ENCODE measurements around the gene TXNRD3.

TXNRD3 gene

DNA sequence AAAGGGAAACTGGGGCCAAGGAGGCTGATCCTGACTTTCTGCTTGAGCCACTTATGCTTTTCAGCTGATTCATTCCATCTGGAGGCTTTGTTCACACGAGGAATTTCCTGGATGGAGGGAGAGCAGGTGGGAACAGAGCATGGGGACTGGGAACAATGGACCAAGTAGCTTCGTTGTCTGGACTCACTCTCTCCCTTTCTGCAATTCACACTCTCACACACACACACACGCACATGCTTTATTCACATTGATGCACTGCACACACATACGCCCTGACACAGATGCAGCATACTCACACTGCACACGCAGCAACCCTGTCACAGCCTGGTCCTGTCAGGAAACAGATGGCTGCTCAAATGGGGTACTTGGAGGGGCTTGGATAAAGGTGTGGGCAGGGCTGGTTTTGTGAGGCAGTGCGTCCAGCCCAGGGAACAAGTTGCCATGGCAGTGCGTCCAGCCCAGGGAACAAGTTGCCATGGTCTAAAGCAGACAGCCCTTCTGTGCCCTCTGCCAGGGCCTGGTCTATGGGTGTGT is 29.4 kb upstream of the TXNRD3 start:
- Histone ChIP-seq H3K4me1 (ENCODE audit: control insufficient read depth in 2 of 2, insufficient read depth in 2 of 2, low read length in 2 of 2) (peaks cover 0 to 1% of the 10 kb centered on the region in 2 donors), H3K4me3 (ENCODE audit: low read length in 2 of 2) (no peak overlapping the region), H3K27ac (ENCODE audit: low read depth in 2 of 2, low read length in 2 of 2) (no peak overlapping the region), H3K36me3 (ENCODE audit: control insufficient read depth in 2 of 2, insufficient read depth in 2 of 2, low read length in 2 of 2) (no peaks in the 10 kb centered on the region), H3K9ac (ENCODE audit: low read depth in 1 of 2, low read length in 2 of 2) (no peak overlapping the region), H3K9me3 (ENCODE audit: control insufficient read depth in 2 of 2, low read length in 2 of 2) (no peaks in the 10 kb centered on the region), H3K27me3 (ENCODE audit: control insufficient read depth in 2 of 2, insufficient read depth in 2 of 2, low read length in 2 of 2) (no peaks in the 10 kb centered on the region)

DNA sequence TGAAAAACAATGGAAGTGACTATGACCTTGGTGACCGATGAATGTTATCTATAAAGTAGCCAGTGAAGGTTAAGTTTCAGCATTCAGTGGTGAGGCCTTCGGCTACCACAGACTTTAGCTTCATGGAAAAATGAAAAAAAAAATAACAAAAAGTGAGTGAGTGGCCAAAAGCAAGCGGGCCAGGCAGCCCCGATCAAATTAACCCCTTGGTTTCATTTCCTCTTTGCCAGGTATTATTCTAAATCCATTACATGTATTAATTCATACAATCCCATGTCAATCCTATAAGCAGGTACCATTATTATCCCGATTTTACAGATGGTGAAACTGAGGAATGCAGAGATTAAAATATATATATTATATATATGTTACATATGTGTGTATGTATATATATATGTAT is 28.1 kb upstream of the TXNRD3 start:
- H3K9me3 ChIP-seq (ENCODE audit: control insufficient read depth in 2 of 2, low read length in 2 of 2), result no peaks in the 10 kb centered on the region
- H3K9ac ChIP-seq (ENCODE audit: low read depth in 1 of 2, low read length in 2 of 2), result no peak overlapping the region
- peaks cover 4 to 6% of the 10 kb centered on the region in 2 donors for H3K4me1 ChIP-seq (ENCODE audit: control insufficient read depth in 2 of 2, insufficient read depth in 2 of 2, low read length in 2 of 2)
- H3K27ac ChIP-seq (ENCODE audit: low read depth in 2 of 2, low read length in 2 of 2), result no peak overlapping the region
- H3K36me3 ChIP-seq (ENCODE audit: control insufficient read depth in 2 of 2, insufficient read depth in 2 of 2, low read length in 2 of 2), result no peaks in the 10 kb centered on the region
- no peak overlapping the region for H3K4me3 ChIP-seq (ENCODE audit: low read length in 2 of 2)
- H3K27me3 ChIP-seq (ENCODE audit: control insufficient read depth in 2 of 2, insufficient read depth in 2 of 2, low read length in 2 of 2), result no peaks in the 10 kb centered on the region

DNA sequence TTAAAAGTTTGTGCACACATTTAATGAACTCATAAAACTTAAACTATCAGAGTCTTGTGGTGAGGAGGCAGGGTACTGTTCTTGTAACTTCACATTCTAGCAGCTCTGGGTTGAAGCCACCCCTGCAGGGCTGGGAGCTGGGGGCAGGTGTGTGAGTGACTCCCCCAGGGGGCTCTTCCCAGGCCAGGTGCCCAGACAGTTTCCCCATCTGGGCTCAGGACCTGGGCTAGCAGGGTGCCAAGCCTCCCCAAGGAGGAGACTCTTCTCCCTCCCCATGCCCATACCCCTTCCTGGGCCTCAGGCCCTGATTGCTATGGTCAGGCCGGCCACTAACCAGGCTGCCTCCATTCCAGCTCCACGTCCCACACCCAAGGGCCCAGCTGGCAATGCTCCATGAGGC is 27.1 kb upstream of the TXNRD3 start:
- H3K4me1 ChIP-seq (ENCODE audit: control insufficient read depth in 2 of 2, insufficient read depth in 2 of 2, low read length in 2 of 2), result peaks cover 4 to 6% of the 10 kb centered on the region in 2 donors
- no peak overlapping the region for H3K27ac ChIP-seq (ENCODE audit: low read depth in 2 of 2, low read length in 2 of 2)
- H3K27me3 ChIP-seq (ENCODE audit: control insufficient read depth in 2 of 2, insufficient read depth in 2 of 2, low read length in 2 of 2), result peaks cover 0 to 2% of the 10 kb centered on the region in 2 donors
- no peaks in the 10 kb centered on the region for H3K36me3 ChIP-seq (ENCODE audit: control insufficient read depth in 2 of 2, insufficient read depth in 2 of 2, low read length in 2 of 2)
- H3K9me3 ChIP-seq (ENCODE audit: control insufficient read depth in 2 of 2, low read length in 2 of 2), result no peaks in the 10 kb centered on the region
- no peak overlapping the region for H3K4me3 ChIP-seq (ENCODE audit: low read length in 2 of 2)
- H3K9ac ChIP-seq (ENCODE audit: low read depth in 1 of 2, low read length in 2 of 2), result no peak overlapping the region

DNA sequence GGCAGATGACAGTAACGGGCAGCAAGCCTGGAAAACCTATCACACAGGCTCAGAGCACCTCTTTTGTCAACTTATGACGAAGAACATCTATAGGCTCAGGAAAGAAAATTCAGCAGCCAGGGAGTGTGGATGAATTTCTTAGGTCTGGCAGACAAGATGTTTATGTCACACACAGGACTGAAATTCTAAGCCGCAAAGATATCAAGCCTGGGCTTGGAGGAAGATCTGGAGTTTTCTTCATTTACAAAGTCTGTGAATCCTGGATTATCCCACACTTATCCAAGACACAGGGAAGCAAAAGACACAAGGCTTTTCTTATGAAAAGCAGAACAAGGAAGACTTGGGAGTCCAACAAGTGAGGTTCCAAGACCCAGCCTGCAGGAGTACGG is 25.7 kb upstream of the TXNRD3 start:
- H3K27ac ChIP-seq (ENCODE audit: low read depth in 2 of 2, low read length in 2 of 2), result no peak overlapping the region
- peaks cover 0 to 5% of the 10 kb centered on the region in 2 donors for H3K27me3 ChIP-seq (ENCODE audit: control insufficient read depth in 2 of 2, insufficient read depth in 2 of 2, low read length in 2 of 2)
- no peaks in the 10 kb centered on the region for H3K9me3 ChIP-seq (ENCODE audit: control insufficient read depth in 2 of 2, low read length in 2 of 2)
- no peak overlapping the region for H3K4me3 ChIP-seq (ENCODE audit: low read length in 2 of 2)
- peaks cover 4 to 6% of the 10 kb centered on the region in 2 donors for H3K4me1 ChIP-seq (ENCODE audit: control insufficient read depth in 2 of 2, insufficient read depth in 2 of 2, low read length in 2 of 2)
- no peaks in the 10 kb centered on the region for H3K36me3 ChIP-seq (ENCODE audit: control insufficient read depth in 2 of 2, insufficient read depth in 2 of 2, low read length in 2 of 2)
- H3K9ac ChIP-seq (ENCODE audit: low read depth in 1 of 2, low read length in 2 of 2), result no peak overlapping the region

DNA sequence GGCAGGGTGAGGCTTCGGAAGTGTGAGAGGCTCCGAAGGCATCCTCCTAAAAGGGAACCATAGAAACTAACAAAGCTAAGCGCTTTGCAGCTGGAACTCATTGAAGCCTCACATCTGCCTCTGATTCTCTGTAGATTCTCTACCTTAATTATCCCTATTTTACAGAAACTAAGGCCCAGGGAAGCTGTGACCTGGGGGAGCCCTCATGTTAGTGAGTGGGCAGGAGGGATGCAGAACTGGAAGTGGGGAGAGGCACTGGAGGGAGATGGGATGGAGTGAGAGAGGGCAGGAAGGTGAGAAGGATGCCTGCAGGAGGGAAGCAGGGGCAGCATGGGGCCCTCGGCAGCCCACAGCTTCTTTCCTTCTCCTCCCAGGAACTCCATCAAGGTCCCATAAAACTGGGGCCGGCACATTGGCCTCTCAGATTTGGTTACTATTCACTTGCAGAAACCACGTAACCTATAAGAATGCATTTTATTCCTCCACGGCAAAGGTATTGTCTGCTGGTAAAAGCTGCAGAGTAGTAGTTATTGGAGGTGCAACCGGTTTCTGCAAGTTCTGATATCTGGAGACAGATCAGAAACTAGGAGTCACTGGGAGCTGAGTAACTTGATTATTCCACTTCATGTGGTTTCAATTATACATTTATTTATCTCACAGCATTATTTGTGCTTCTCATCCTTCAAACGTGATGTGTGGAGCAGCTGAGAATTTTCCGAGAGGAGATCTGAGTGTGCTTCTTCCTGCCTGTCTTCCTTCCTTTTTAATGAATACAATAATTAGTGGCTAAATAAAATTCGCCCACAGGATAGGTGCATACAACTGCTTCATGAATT is 25.1 kb upstream of the TXNRD3 start:
- Histone ChIP-seq H3K4me1 (ENCODE audit: control insufficient read depth in 2 of 2, insufficient read depth in 2 of 2, low read length in 2 of 2) (peaks cover 4 to 6% of the 10 kb centered on the region in 2 donors), H3K9me3 (ENCODE audit: control insufficient read depth in 2 of 2, low read length in 2 of 2) (no peaks in the 10 kb centered on the region), H3K27ac (ENCODE audit: low read depth in 2 of 2, low read length in 2 of 2) (no peak overlapping the region), H3K27me3 (ENCODE audit: control insufficient read depth in 2 of 2, insufficient read depth in 2 of 2, low read length in 2 of 2) (peaks cover 0 to 5% of the 10 kb centered on the region in 2 donors), H3K36me3 (ENCODE audit: control insufficient read depth in 2 of 2, insufficient read depth in 2 of 2, low read length in 2 of 2) (no peaks in the 10 kb centered on the region), H3K9ac (ENCODE audit: low read depth in 1 of 2, low read length in 2 of 2) (no peak overlapping the region), H3K4me3 (ENCODE audit: low read length in 2 of 2) (no peak overlapping the region)

DNA sequence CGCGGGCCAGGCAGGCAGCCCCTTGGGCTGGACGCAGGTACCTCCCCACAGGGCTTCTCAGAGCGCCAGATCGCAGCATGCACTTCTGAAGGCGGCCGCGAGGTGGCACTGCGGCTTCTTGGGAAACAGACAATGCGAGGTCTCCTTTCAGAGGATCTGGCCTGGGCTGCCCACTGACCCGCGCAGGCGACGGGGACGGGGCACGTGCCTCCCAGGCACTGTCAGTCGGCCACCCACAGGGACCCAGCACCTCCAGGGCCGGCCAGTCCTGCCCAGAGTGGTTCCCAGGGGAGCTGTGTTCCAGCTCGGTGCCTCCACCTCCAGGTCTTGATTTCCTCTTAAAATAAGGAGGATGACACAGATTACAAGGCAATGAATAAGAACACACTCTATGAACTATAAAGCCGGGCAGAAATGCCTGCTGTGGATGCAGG is 24.4 kb upstream of the TXNRD3 start:
- Histone ChIP-seq H3K9ac (ENCODE audit: low read depth in 1 of 2, low read length in 2 of 2) (no peak overlapping the region), H3K4me3 (ENCODE audit: low read length in 2 of 2) (no peak overlapping the region), H3K27me3 (ENCODE audit: control insufficient read depth in 2 of 2, insufficient read depth in 2 of 2, low read length in 2 of 2) (peaks cover 0 to 5% of the 10 kb centered on the region in 2 donors), H3K36me3 (ENCODE audit: control insufficient read depth in 2 of 2, insufficient read depth in 2 of 2, low read length in 2 of 2) (no peaks in the 10 kb centered on the region), H3K4me1 (ENCODE audit: control insufficient read depth in 2 of 2, insufficient read depth in 2 of 2, low read length in 2 of 2) (peaks cover 4 to 6% of the 10 kb centered on the region in 2 donors), H3K27ac (ENCODE audit: low read depth in 2 of 2, low read length in 2 of 2) (no peak overlapping the region), H3K9me3 (ENCODE audit: control insufficient read depth in 2 of 2, low read length in 2 of 2) (no peaks in the 10 kb centered on the region)

DNA sequence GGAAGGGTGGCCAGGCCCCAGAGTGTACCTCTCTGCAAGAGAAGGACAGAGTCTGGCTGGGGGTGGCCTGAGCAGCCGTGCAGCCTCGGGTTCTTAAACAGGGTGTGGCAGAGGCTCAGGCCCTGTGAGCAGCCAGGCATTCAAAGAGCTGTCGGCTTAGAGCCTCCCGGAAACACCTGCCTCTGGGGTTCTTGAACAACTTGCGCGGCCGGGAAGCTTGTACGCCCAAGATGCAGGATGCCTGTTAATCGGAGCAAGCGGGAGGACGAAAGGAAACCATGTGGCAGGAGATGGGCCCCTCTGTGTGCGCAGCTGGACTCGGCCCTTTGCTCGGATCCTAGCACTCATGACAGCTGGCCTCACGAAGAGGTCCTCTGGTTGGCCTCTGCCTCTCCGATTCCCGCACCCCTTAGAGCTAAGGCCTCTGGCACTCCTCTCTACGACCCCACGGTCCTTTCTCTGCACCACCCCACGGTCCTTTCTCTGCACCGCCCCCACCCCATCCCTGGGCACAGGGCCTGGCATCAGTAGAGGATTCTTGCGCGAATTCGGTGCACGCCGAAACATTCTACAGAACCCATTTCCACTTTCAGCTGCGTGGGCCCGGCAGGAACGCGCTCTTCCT is 23.9 kb upstream of the TXNRD3 start:
- Histone ChIP-seq H3K9ac (ENCODE audit: low read depth in 1 of 2, low read length in 2 of 2) (no peak overlapping the region), H3K4me3 (ENCODE audit: low read length in 2 of 2) (no peak overlapping the region), H3K4me1 (ENCODE audit: control insufficient read depth in 2 of 2, insufficient read depth in 2 of 2, low read length in 2 of 2) (peaks cover 4 to 6% of the 10 kb centered on the region in 2 donors), H3K27me3 (ENCODE audit: control insufficient read depth in 2 of 2, insufficient read depth in 2 of 2, low read length in 2 of 2) (peaks cover 0 to 5% of the 10 kb centered on the region in 2 donors), H3K9me3 (ENCODE audit: control insufficient read depth in 2 of 2, low read length in 2 of 2) (peaks cover 0 to 2% of the 10 kb centered on the region in 2 donors), H3K27ac (ENCODE audit: low read depth in 2 of 2, low read length in 2 of 2) (no peak overlapping the region), H3K36me3 (ENCODE audit: control insufficient read depth in 2 of 2, insufficient read depth in 2 of 2, low read length in 2 of 2) (no peaks in the 10 kb centered on the region)

DNA sequence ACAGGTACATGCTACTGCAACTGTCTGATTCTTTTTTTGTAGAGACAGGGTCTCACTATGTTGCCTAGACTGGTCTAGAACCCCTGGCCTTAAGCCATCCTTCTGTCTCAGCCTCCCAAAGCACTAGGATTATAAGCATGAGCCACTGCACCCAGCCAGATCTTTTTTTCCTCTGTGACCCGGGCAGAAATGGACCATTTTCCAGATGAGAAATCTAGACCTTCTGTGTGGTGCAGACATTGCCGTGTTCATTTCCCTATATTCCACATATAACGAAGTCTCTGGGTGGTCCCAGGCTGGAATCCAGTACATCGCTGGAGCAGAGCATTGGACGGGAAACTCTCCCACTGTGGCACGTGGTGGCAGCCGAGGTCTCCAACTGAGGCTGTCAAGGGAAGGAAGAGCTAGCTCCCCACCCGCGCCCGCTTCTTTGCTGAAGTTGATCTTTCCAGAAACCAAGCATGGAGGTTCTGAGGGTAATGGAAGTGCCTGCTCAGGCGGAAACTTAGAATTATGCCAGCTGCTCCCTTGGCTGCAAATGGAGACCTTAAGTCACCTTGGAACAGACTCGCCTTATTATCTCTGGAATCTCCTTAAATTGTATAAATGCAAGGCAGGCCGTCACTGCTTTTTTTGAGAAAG is 23.1 kb upstream of the TXNRD3 start:
- H3K4me1 ChIP-seq (ENCODE audit: control insufficient read depth in 2 of 2, insufficient read depth in 2 of 2, low read length in 2 of 2), result peaks cover 4 to 6% of the 10 kb centered on the region in 2 donors
- no peak overlapping the region for H3K27ac ChIP-seq (ENCODE audit: low read depth in 2 of 2, low read length in 2 of 2)
- peaks cover 0 to 5% of the 10 kb centered on the region in 2 donors for H3K27me3 ChIP-seq (ENCODE audit: control insufficient read depth in 2 of 2, insufficient read depth in 2 of 2, low read length in 2 of 2)
- H3K4me3 ChIP-seq (ENCODE audit: low read length in 2 of 2), result no peak overlapping the region
- no peak overlapping the region for H3K9ac ChIP-seq (ENCODE audit: low read depth in 1 of 2, low read length in 2 of 2)
- H3K36me3 ChIP-seq (ENCODE audit: control insufficient read depth in 2 of 2, insufficient read depth in 2 of 2, low read length in 2 of 2), result no peaks in the 10 kb centered on the region
- H3K9me3 ChIP-seq (ENCODE audit: control insufficient read depth in 2 of 2, low read length in 2 of 2), result peaks cover 0 to 4% of the 10 kb centered on the region in 2 donors

DNA sequence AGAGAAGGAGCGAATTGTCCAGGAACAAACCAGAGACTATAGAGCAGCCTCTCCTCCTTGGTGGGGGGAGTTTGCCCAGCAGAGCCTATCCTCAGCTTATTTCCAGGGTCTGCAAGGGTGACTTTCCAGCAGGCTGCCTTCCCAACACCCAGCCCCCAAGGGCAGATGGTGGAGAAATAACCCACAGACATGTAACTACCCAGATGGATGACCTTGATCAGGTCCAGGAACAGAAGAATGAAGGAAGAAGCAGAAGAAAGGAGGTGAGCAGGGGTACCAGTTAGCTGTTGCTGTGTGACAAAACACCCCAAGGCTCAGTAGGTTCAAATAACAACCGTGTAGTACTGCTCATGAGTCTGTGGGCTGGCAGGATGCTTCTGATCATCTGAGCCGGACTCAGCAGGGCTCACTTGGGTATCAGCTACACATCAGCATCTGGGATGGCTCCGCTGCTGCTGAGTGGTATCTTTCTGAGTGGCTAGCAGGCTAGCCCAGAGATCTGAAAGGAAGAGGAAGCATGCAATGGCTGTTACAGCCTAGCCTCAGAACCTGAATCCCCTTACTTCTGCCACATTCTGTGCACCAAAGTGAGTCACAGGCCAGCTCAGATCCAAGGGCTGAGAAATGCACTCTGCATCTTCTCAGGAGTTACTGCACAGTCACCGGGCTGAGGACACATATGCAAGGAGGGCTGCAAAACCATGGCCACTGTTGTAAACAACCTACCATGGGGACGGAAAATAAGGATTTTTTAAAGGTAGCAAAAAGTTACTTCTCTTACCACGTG is 22.2 kb upstream of the TXNRD3 start:
- H3K9ac ChIP-seq (ENCODE audit: low read depth in 1 of 2, low read length in 2 of 2), result no peak overlapping the region
- H3K27me3 ChIP-seq (ENCODE audit: control insufficient read depth in 2 of 2, insufficient read depth in 2 of 2, low read length in 2 of 2), result peaks cover 0 to 5% of the 10 kb centered on the region in 2 donors
- H3K4me3 ChIP-seq (ENCODE audit: low read length in 2 of 2), result no peak overlapping the region
- H3K36me3 ChIP-seq (ENCODE audit: control insufficient read depth in 2 of 2, insufficient read depth in 2 of 2, low read length in 2 of 2), result no peaks in the 10 kb centered on the region
- H3K9me3 ChIP-seq (ENCODE audit: control insufficient read depth in 2 of 2, low read length in 2 of 2), result peaks cover 0 to 4% of the 10 kb centered on the region in 2 donors
- peaks cover 4 to 6% of the 10 kb centered on the region in 2 donors for H3K4me1 ChIP-seq (ENCODE audit: control insufficient read depth in 2 of 2, insufficient read depth in 2 of 2, low read length in 2 of 2)
- H3K27ac ChIP-seq (ENCODE audit: low read depth in 2 of 2, low read length in 2 of 2), result no peak overlapping the region

Measured in mucosa of rectum (tissue), 2 donors.